AG04450 (cell line): ENCODE data around the gene FAM222A. TPM values are rescaled to one million over a fixed set of nuclear protein-coding genes. Genes with fewer than 3 reads are reported as not detected.
A peak's percentile ranks its signal among the peaks of the same experiment; 100 is the strongest.

Experiments
- CTCF ChIA-PET: fragments of 300-600, 350-600 bp; formaldehyde crosslinking; extraction: SDS; loops from one replicate; lab custom pipeline; 2022; ENCODE audit warnings: antibody characterized with exemption, inconsistent platforms; lab: Charles Lee
- POLR2A ChIA-PET: fragments of 350-600 bp; formaldehyde crosslinking; extraction: SDS; loops from one replicate; lab custom pipeline; 2021; ENCODE audit warnings: antibody characterized with exemption, inconsistent platforms; lab: Yijun Ruan, JAX
- DNase-seq: peaks from one replicate; pipeline ENCODE4 v3.0.0-alpha.2; 2011; ENCODE audit warnings: low read depth, low spot score
- H3K27ac ChIP-seq: one replicate; pipeline ENCODE4 v1.5.1; 2012; ENCODE audit warnings: low read depth, low read length, control low read depth
- H3K27me3 ChIP-seq: one replicate; pipeline ENCODE4 v1.6.0; 2012; ENCODE audit warnings: low read length; ENCODE audit not compliant: control insufficient read depth, insufficient read depth
- H3K4me3 ChIP-seq: 2 replicates; pipeline ENCODE4 v1.5.1; 2011; ENCODE audit warnings: mild to moderate bottlenecking, low read depth, low read length, control low read depth
- H3K9me3 ChIP-seq: 2 replicates; pipeline ENCODE4 v1.5.1; 2012; ENCODE audit warnings: low read length; ENCODE audit not compliant: control insufficient read depth, insufficient read depth
- CTCF ChIP-seq: IDR thresholded peaks from 2 replicates; pipeline ENCODE4 v1.5.1; 2011; ENCODE audit warnings: low read depth, low read length, control low read depth, inconsistent platforms
- polyA plus RNA-seq: library from polyadenylated mRNA; depleted of rRNA; stranded (reverse); fragments of >200 nt; gene quantifications from 2 replicates; pipeline ENCODE4 v1.2.3, GENCODE V29; 2011

Gene FAM222A
- polyA plus RNA-seq, 1 experiment = 0.15 TPM

DNA sequence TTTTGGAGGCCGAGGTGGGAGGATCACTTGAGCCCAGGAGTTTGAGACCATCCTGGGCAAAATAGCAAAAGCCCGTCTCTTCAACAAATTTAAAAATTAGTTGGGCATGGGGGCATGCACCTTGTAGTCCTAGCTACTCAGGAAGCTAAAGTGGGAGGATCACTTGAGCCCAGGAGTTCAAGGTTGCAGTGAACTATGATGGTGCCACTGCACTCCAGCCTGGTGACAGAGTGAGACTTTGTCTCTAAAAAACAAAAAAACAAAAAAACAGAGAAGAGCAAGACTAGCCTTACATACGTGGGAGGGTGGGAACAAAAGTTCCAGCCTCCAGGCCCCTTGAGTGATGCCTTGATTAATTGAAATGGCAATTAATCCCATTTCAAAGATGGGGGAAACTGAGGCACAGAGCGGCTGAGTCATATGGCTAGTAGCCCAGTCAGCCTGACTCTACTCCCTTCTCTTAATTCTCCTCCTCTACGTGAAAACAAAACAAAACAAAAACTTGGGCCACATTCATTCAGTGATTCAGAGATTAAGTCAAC, 3.3 kb upstream of the FAM222A start:
- Histone ChIP-seq H3K9me3 (no peaks in the 10 kb centered on the region; the same call in 1 of the 2 replicates), H3K27ac (no peak overlapping the region), H3K4me3 (no peak overlapping the region), H3K27me3 (peaks cover 34% of the 10 kb centered on the region)
- DNase-seq = no peak
- TF ChIP-seq CTCF = no peak
- POLR2A ChIA-PET = no interaction called here
- CTCF ChIA-PET = no interaction called here

DNA sequence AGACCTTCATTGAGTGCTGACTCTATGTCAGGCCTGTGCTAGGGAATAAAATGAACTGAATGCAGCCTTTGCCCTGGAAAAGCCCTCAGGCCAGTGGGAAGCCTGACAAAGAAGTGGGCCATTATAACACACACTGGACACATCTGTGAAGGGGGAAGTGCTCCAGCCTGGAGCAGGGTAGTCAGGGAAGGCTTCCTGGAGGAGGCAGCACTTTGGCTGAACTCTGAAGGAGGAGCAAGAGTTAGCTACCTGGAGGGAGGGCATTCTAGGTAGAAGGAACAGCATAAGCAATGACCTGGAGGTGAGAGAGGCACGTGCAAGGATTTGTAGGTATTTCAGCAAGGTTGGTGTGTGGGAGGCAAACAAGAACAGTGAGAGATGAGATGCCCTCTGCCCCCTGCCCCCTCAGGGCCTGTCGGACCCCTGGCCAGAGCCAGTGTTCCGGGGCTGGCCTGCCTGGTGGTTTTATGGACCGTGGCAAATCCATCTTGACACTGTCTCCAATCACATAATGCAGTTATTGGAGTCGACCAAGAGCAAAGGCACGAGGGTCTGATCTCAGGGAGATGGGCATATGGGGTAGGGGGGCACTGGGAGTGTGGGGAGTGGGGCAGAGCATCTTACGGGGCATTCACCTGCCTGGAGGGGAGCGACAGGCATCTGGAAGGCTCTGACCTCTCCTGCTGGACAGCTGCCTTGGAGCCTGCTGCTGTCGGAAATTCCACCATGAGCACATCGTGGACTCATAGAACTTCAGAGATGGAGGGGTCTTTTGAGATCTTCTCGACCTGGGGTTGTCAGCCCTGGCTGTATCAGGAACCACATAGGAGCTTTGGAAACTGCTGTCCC, 2.7 kb upstream of the FAM222A start:
- TF ChIP-seq CTCF = no peak
- ChIA-PET CTCF (interaction anchor here (1.5 kb wide), 1 partner anchor 113 kb away, joined by 3 read pairs; no protein-coding TSS in a partner anchor), POLR2A (no interaction called here)
- DNase-seq = no peak
- no peaks in the 10 kb centered on the region; the same call in 1 of the 2 replicates for H3K9me3 ChIP-seq
- H3K27me3 ChIP-seq = peaks cover 41% of the 10 kb centered on the region
- H3K27ac ChIP-seq = no peak overlapping the region
- H3K4me3 ChIP-seq = no peak overlapping the region

- ChIA-PET CTCF (interaction anchor here (1.4 to 1.5 kb wide), 2 partner anchors 114 to 193 kb away, joined by 3 read pairs; no protein-coding TSS in a partner anchor), POLR2A (no interaction called here)
- H3K4me3 ChIP-seq = no peak overlapping the region
- no peak for DNase-seq
- no peaks in the 10 kb centered on the region; the same call in 1 of the 2 replicates for H3K9me3 ChIP-seq
- no peak for TF ChIP-seq CTCF
- H3K27ac ChIP-seq = no peak overlapping the region
- H3K27me3 ChIP-seq = peaks cover 49% of the 10 kb centered on the region
These were observed 1.8 kb upstream of the FAM222A start for GRCh38 chr12:109711596-109712461.

DNA sequence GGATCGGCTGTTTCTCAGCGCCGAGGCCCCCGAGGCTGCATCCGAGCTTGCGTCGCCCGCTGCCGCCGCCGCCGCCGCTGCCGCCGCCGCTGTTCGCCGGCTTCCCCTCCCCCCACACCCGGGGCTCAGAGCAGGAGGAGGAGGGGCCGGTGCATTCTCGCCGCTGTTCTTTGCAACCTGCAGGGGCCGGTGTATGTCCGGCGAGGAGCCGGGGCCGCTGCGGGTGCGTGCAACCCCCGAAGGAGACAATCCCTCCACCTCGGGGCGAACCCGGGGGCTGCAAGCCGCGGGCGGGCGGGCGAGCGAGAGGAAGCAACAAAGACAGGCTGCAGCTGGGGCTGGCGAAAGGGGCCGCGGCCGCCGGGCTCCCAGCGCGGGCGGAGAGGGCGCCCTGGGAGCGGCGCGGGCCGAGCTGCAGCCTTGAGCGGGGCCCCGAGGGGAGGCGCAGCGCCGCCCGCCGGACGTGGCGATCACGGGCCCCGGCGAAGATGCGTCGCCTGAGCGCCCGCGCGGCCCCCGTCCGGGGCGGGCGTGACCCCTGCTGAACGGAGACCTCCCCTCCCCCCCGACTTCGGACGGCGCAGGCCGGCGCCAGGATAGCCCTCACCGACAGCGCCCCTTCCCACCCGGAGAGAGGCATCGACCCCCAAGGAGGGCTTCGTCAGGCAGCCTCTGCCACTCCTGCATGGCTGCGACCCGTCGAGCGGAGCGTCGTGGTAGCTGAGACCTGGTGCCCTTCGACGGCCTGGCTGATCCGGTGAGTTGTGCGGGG, 702 bp downstream of the FAM222A start:
- H3K9me3 ChIP-seq = no peaks in the 10 kb centered on the region; the same call in 1 of the 2 replicates
- no peak for TF ChIP-seq CTCF
- POLR2A ChIA-PET = interaction anchor here (0.5 to 0.6 kb wide), 2 partner anchors 84 to 121 kb away, joined by 3 to 6 read pairs; no protein-coding TSS in a partner anchor
- no peak for DNase-seq
- no peak overlapping the region for H3K27ac ChIP-seq
- peak overlapping the region; percentile 56 for H3K4me3 ChIP-seq
- CTCF ChIA-PET = no interaction called here
- H3K27me3 ChIP-seq = peaks cover 68% of the 10 kb centered on the region
